HCT116 (cell line): ENCODE measurements around the gene NR4A1. TPM values are rescaled to one million over a fixed set of nuclear protein-coding genes. Genes with fewer than 3 reads are reported as not detected.

Source experiments
- ATAC-seq: fragments of 200-7000 bp; cut with Tn5 transposase; 2 replicates; pipeline ENCODE4 v1.9.1; 2020; ENCODE audit warnings: mild to moderate bottlenecking, moderate library complexity
- BruUV-seq: library from RNA; stranded (reverse); fragments of 400-500 nt; replicated peaks from 2 replicates; lab custom pipeline; 2021; lab: Mats Ljungman, UMichigan
- CTCF ChIA-PET: fragments of 300-600 bp; sonication (Branson Sonifier 250); formaldehyde crosslinking; loops from one replicate; lab custom pipeline; 2021; ENCODE audit warnings: antibody characterized with exemption; lab: Charles Lee
- POLR2A ChIA-PET: fragments of 300-600, 350-600 bp; sonication (Branson Sonifier 250); formaldehyde crosslinking; loops from one replicate; lab custom pipeline; 2021; ENCODE audit warnings: antibody characterized with exemption; lab: Charles Lee
- RAD21 ChIA-PET, 2 experiments: fragments of 300-600 bp; sonication (Branson Sonifier 250); formaldehyde crosslinking; loops; one replicate each; lab custom pipeline; 2023; ENCODE audit warnings: low total read pairs in 2 of 2; ENCODE audit not compliant: uncharacterized antibody in 2 of 2, unreplicated experiment in 2 of 2, low non-redundant PET in 1 of 2; lab: Charles Lee
- DNase-seq: peaks from one replicate; pipeline ENCODE4 v3.0.0-alpha.2; 2010; ENCODE audit warnings: low read depth, low spot score
- H2AFZ ChIP-seq: fragments of 200-600 bp; shearing (Covaris generic), sonication (generic); 2 replicates; pipeline ENCODE4 v1.6.1; 2017; ENCODE audit warnings: low read depth, mixed run types, mixed read lengths, antibody characterized with exemption, low read length; ENCODE audit not compliant: poor library complexity, severe bottlenecking
- H3K27ac ChIP-seq: 2 replicates; pipeline ENCODE4 v1.5.1; 2012; ENCODE audit warnings: low read depth, low read length
- H3K27me3 ChIP-seq: fragments of 200-600 bp; sonication (generic); 2 replicates; pipeline ENCODE4 v1.6.1; 2016; ENCODE audit warnings: mixed run types, low read length, mixed read lengths; ENCODE audit not compliant: insufficient read depth
- H3K36me3 ChIP-seq, 2 experiments: fragments of 200-500 bp in 1 of 2; fragments of 200-600 bp in 1 of 2; sonication (Bioruptor generic) in 1 of 2; sonication (generic) in 1 of 2; 2 replicates each; pipeline versions ENCODE4 v1.5.1 to v1.6.1; 2014 to 2016; ENCODE audit warnings: low read length in 2 of 2, inconsistent platforms in 1 of 2, mixed read lengths in 1 of 2, mixed run types in 1 of 2; ENCODE audit not compliant: insufficient read depth in 2 of 2, control insufficient read depth in 1 of 2
- H3K4me1 ChIP-seq, 2 experiments: fragments of 200-600 bp in 1 of 2; sonication (generic) in 1 of 2; 2 replicates each; pipeline versions ENCODE4 v1.5.1 to v1.6.1; 2012 to 2017; ENCODE audit warnings: low read length in 2 of 2, inconsistent platforms in 1 of 2, mild to moderate bottlenecking in 1 of 2, mixed read lengths in 1 of 2, mixed run types in 1 of 2, moderate library complexity in 1 of 2; ENCODE audit not compliant: insufficient read depth in 2 of 2, control insufficient read depth in 1 of 2
- H3K4me2 ChIP-seq: fragments of 200-600 bp; sonication (generic); 2 replicates; pipeline ENCODE4 v1.6.1; 2017; ENCODE audit warnings: mixed run types, low read length, mixed read lengths
- H3K4me3 ChIP-seq, 2 experiments: fragments of 200-600 bp in 1 of 2; sonication (generic) in 1 of 2; replicated peaks in 1 of 2; 2 replicates each; pipeline ENCODE4 v1.5.1; 2011 to 2016; ENCODE audit warnings: low read length in 2 of 2, control low read depth in 1 of 2, low read depth in 1 of 2, mild to moderate bottlenecking in 1 of 2, mixed read lengths in 1 of 2, mixed run types in 1 of 2
- H3K79me2 ChIP-seq: fragments of 200-600 bp; sonication (generic); 2 replicates; pipeline ENCODE4 v1.6.1; 2017; ENCODE audit warnings: mild to moderate bottlenecking, mixed run types, low read length, moderate library complexity, mixed read lengths; ENCODE audit not compliant: insufficient read depth
- H3K9ac ChIP-seq: fragments of 200-600 bp; sonication (generic); 2 replicates; pipeline ENCODE4 v1.6.1; 2016; ENCODE audit warnings: low read length, mixed read lengths
- H3K9me2 ChIP-seq: fragments of 200-600 bp; sonication (generic), shearing (Covaris generic); 2 replicates; pipeline ENCODE4 v1.6.1; 2017; ENCODE audit warnings: mixed run types, mild to moderate bottlenecking, moderate library complexity; ENCODE audit not compliant: insufficient read depth
- H3K9me3 ChIP-seq, 2 experiments: fragments of 200-500 bp in 1 of 2; fragments of 200-600 bp in 1 of 2; sonication (Bioruptor generic) in 1 of 2; sonication (generic) in 1 of 2; 2 replicates each; pipeline ENCODE4 v1.6.1; 2014 to 2017; ENCODE audit warnings: low read length in 2 of 2, mixed read lengths in 2 of 2, inconsistent platforms in 1 of 2, low read depth in 1 of 2, mild to moderate bottlenecking in 1 of 2, mixed run types in 1 of 2, moderate library complexity in 1 of 2; ENCODE audit not compliant: control insufficient read depth in 1 of 2, insufficient read depth in 1 of 2
- H4K20me1 ChIP-seq: fragments of 200-600 bp; sonication (generic), shearing (Covaris generic); 2 replicates; pipeline ENCODE4 v1.6.1; 2017; ENCODE audit warnings: mixed run types, mild to moderate bottlenecking, moderate library complexity; ENCODE audit not compliant: insufficient read depth
- CTCF ChIP-seq, 3 experiments: fragments of 200-600 bp in 1 of 3; sonication (generic) in 1 of 3; IDR thresholded peaks in 2 of 3; conservative IDR thresholded peaks in 1 of 3; 2 replicates each; pipeline ENCODE4 v1.5.1; 2012 to 2017; ENCODE audit warnings: low read depth in 2 of 3, low read length in 2 of 3, antibody characterized with exemption in 1 of 3, borderline replicate concordance in 1 of 3, control low read depth in 1 of 3, mild to moderate bottlenecking in 1 of 3, mixed read lengths in 1 of 3, mixed run types in 1 of 3, moderate library complexity in 1 of 3; ENCODE audit not compliant: insufficient read depth in 1 of 3
- EGR1 ChIP-seq: IDR thresholded peaks from 2 replicates; pipeline ENCODE4 v1.6.1; 2012; ENCODE audit warnings: low read depth
- ELF1 ChIP-seq: IDR thresholded peaks from 2 replicates; pipeline ENCODE4 v1.6.1; 2012; ENCODE audit warnings: low read depth, borderline replicate concordance
- EZH2 ChIP-seq: fragments of 200-600 bp; sonication (generic); IDR thresholded peaks from 2 replicates; pipeline ENCODE4 v1.6.1; 2017; ENCODE audit warnings: antibody characterized with exemption, mixed run types
- FOSL1 ChIP-seq: IDR thresholded peaks from 2 replicates; pipeline ENCODE4 v1.6.1; 2012; ENCODE audit warnings: low read depth
- POLR2AphosphoS5 ChIP-seq: IDR thresholded peaks from 2 replicates; pipeline ENCODE4 v1.6.1; 2011; ENCODE audit warnings: mild to moderate bottlenecking, low read depth, low read length, moderate library complexity
- SP1 ChIP-seq: IDR thresholded peaks from 2 replicates; pipeline ENCODE4 v1.6.1; 2012; ENCODE audit warnings: low read depth
- YY1 ChIP-seq: IDR thresholded peaks from 2 replicates; pipeline ENCODE4 v1.6.1; 2011; ENCODE audit warnings: low read length, low read depth, moderate library complexity, mild to moderate bottlenecking; ENCODE audit not compliant: insufficient replicate concordance; ENCODE audit errors: extremely low read depth
- ZFX ChIP-seq: fragments of 450-650 bp; IDR thresholded peaks from 2 replicates; pipeline ENCODE4 v1.6.1; 2017
- ZNF274 ChIP-seq: fragments of 200-500 bp; sonication (Bioruptor generic); IDR thresholded peaks from 2 replicates; pipeline ENCODE4 v1.6.1; 2014; ENCODE audit warnings: mild to moderate bottlenecking, low read depth, low read length, inconsistent platforms
- intact Hi-C: fragments of 100-400 bp; cut with micrococcal nuclease; formaldehyde crosslinking; loops from 2 replicates; pipeline ENCODE4 v1.10.0; 2022
- total RNA-seq: library from RNA; stranded (reverse); gene quantifications from one replicate; pipeline ENCODE4 v1.2.1, GENCODE V29; 2021; ENCODE audit not compliant: unreplicated experiment
- TF ChIP-seq, protein P1 (sequence below): IDR thresholded peaks from 2 replicates; pipeline ENCODE4 v1.6.1; 2011; ENCODE audit warnings: mild to moderate bottlenecking, low read length, moderate library complexity; ENCODE audit not compliant: insufficient replicate concordance; ENCODE audit errors: extremely low read depth
- TF ChIP-seq, protein P2 (sequence below): IDR thresholded peaks from 2 replicates; pipeline ENCODE4 v1.6.1; 2012
- TF ChIP-seq, protein P3 (sequence below): IDR thresholded peaks from 2 replicates; pipeline ENCODE4 v1.6.1; 2012

NR4A1 gene
- total RNA-seq, 1 experiment from 2014 or later, result 35.3 TPM

- no TSS peak for BruUV-seq
- ChIA-PET CTCF (interaction anchor here (0.9 to 8.6 kb wide), 13 partner anchors 10 to 602 kb away, joined by 3 to 174 read pairs (median 8); partner anchors contain the start of genes SMIM41 and TAMALIN), RAD21 (interaction anchor here (1.1 to 3.0 kb wide), 2 partner anchors 19 kb away, joined by 5 to 21 read pairs; no protein-coding TSS in a partner anchor), POLR2A (interaction anchor here (1.4 to 3.4 kb wide), 2 partner anchors 10 to 19 kb away, joined by 9 to 15 read pairs; no protein-coding TSS in a partner anchor)
- Histone ChIP-seq H3K79me2 (no peaks in the 10 kb centered on the region), H3K36me3 (no peaks in the 10 kb centered on the region), H3K27ac (peak overlapping the region; percentile 77; the same call in 1 of the 2 replicates), H3K9me2 (no peaks in the 10 kb centered on the region), H3K9me3 (no peaks in the 10 kb centered on the region), H3K4me3 (peak overlapping the region; percentile 47 to 62), H3K9ac (peak overlapping the region; percentile 64), H3K4me2 (peak overlapping the region; percentile 86), H3K4me1 (peaks cover 22 to 61% of the 10 kb centered on the region in 2 experiments), H4K20me1 (no peaks in the 10 kb centered on the region), H2AFZ (peak overlapping the region; percentile 72), H3K27me3 (no peaks in the 10 kb centered on the region)
- ATAC-seq (peak; percentile 70), DNase-seq (no peak)
- TF ChIP-seq, protein P1, sequence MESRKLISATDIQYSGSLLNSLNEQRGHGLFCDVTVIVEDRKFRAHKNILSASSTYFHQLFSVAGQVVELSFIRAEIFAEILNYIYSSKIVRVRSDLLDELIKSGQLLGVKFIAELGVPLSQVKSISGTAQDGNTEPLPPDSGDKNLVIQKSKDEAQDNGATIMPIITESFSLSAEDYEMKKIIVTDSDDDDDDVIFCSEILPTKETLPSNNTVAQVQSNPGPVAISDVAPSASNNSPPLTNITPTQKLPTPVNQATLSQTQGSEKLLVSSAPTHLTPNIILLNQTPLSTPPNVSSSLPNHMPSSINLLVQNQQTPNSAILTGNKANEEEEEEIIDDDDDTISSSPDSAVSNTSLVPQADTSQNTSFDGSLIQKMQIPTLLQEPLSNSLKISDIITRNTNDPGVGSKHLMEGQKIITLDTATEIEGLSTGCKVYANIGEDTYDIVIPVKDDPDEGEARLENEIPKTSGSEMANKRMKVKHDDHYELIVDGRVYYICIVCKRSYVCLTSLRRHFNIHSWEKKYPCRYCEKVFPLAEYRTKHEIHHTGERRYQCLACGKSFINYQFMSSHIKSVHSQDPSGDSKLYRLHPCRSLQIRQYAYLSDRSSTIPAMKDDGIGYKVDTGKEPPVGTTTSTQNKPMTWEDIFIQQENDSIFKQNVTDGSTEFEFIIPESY, result no peak
- TF ChIP-seq POLR2AphosphoS5, result peak; percentile 59
- intact Hi-C loops, result loop anchor here (1.0 to 5.0 kb wide), 2 partner anchors 19 to 131 kb away; no protein-coding TSS in a partner anchor
Measured at GRCh38 chr12:52022841-52023181, 28.4 kb upstream of the NR4A1 start.

DNA sequence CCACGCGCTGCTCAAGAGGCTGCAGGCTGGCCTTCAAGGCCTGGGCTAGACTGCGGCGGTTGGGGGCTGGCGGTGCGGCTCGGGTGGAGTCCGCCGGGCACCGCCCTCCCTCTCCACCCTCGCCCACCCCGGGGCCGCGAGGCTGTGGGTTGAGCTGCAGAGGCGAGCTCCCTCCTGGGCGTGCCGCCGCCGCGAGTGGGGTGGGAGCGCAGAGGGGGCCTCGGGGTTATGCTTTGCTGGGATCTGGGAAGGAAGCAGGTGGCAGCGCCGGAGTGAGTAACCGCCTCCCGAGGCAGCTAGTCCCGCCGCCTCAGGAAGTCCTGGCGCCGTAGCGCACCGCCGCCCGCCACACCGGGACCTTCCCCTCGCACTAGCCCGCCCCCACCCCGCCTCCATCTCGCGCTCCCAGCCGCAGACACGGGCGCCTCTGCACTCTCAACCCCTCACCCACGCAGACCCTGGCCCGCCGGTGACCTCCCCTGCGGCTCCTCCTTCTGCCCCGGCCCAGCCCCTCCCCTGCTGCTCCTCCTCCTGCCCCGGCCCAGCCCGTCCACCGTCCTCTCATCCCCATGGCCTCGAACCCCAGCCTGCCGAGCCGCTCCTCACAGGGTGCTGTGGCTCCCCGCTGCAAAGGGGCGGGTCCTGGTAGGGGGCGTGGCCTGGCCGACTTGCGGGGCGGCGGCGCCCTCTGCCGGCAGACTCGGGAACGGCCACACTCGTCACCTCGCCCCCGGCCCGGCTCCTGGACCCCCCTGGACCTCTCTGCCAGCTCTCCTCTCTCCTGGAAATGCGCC, 27.9 kb upstream of the NR4A1 start:
- Histone ChIP-seq H3K4me1 (peaks cover 22 to 61% of the 10 kb centered on the region in 2 experiments), H3K27ac (peak overlapping the region; percentile 77), H3K4me2 (peak overlapping the region; percentile 86), H3K36me3 (no peaks in the 10 kb centered on the region), H3K4me3 (peak overlapping the region; percentile 47 to 62), H3K79me2 (no peaks in the 10 kb centered on the region), H3K9me2 (no peaks in the 10 kb centered on the region), H3K27me3 (no peaks in the 10 kb centered on the region), H3K9ac (peak overlapping the region; percentile 64), H2AFZ (peak overlapping the region; percentile 72), H4K20me1 (no peaks in the 10 kb centered on the region), H3K9me3 (no peaks in the 10 kb centered on the region)
- CTCF ChIA-PET, result interaction anchor here (0.8 to 8.6 kb wide), 15 partner anchors 9 to 602 kb away, joined by 3 to 174 read pairs (median 6); partner anchors contain the start of genes SMIM41 and TAMALIN
- intact Hi-C loops, result loop anchor here (1.0 to 5.0 kb wide), 2 partner anchors 19 to 131 kb away; no protein-coding TSS in a partner anchor
- RAD21 ChIA-PET, result interaction anchor here (0.6 to 3.0 kb wide), 3 partner anchors 19 to 21 kb away, joined by 4 to 21 read pairs (median 5); no protein-coding TSS in a partner anchor
- POLR2A ChIA-PET, result interaction anchor here (0.6 to 3.4 kb wide), 4 partner anchors 9 to 983 kb away, joined by 3 to 15 read pairs (median 6); partner anchors contain the start of gene EIF4B
- ATAC-seq (peak; percentile 71), DNase-seq (peak; percentile 62)
- no TSS peak for BruUV-seq
- TF ChIP-seq EZH2 (no peak), FOSL1 (no peak), ZNF274 (no peak), ELF1 (no peak), EGR1 (no peak), CTCF (IDR thresholded peaks at IDR 0.05 in 2 of 3, conservative IDR thresholded peaks at IDR 0.05 in 1 of 3; ENCODE audit: borderline replicate concordance in 1 of 3, insufficient read depth in 1 of 3, low read depth in 2 of 3, low read length in 2 of 3) (peak in 2 of 3 experiments; percentile 90; a peak in 4 of 6 replicates), ZFX (peak; percentile 50; the same call in 1 of the 2 replicates), YY1 (no peak), SP1 (no peak)
- TF ChIP-seq, protein P2, sequence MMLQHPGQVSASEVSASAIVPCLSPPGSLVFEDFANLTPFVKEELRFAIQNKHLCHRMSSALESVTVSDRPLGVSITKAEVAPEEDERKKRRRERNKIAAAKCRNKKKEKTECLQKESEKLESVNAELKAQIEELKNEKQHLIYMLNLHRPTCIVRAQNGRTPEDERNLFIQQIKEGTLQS, result no peak
- TF ChIP-seq, protein P3, sequence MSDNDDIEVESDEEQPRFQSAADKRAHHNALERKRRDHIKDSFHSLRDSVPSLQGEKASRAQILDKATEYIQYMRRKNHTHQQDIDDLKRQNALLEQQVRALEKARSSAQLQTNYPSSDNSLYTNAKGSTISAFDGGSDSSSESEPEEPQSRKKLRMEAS, result no peak
